ENCODE measurements around the gene NCOA5. TPM values are rescaled to one million over a fixed set of nuclear protein-coding genes. Genes with fewer than 3 reads are reported as not detected.

The NCOA5 gene
- total and polyA plus RNA-seq, 8 donors, result 8.4 to 19.6 (median 12.0) TPM

- FAIRE-seq (no peak), DNase-seq (no peak), ATAC-seq (no peak)
- H3K9me3 ChIP-seq, result no peaks in the 10 kb centered on the region
- no peak overlapping the region for H3K4me3 ChIP-seq
- no peak overlapping the region for H3K27ac ChIP-seq
- no peaks in the 10 kb centered on the region for H3K4me1 ChIP-seq
- WGBS, 2 donors, result 81 to 84% methylated on average over 3 of the region's 3 CpGs
- H3K27me3 ChIP-seq, result no peaks in the 10 kb centered on the region
- intact Hi-C loops (cut with DNase I), result no loop called here
- TF ChIP-seq CTCF (IDR thresholded peaks at IDR 0.05), result no peak
- H3K36me3 ChIP-seq, result peaks cover 0 to 17% (median 6%) of the 10 kb centered on the region in 3 donors
Measured at GRCh38 chr20:46074006-46074405, 15.8 kb downstream of the NCOA5 start.

- Histone ChIP-seq H3K36me3 (peaks cover 0 to 20% (median 6%) of the 10 kb centered on the region in 3 donors), H3K27ac (no peak overlapping the region), H3K9me3 (no peaks in the 10 kb centered on the region), H3K27me3 (no peaks in the 10 kb centered on the region), H3K4me3 (no peak overlapping the region), H3K4me1 (no peaks in the 10 kb centered on the region)
- intact Hi-C loops (cut with DNase I), result no loop called here
- no peak for DNase-seq
- ATAC-seq, result no peak
- 91 to 99% methylated on average over 3 of the region's 3 CpGs for WGBS, 2 donors
- no peak for TF ChIP-seq CTCF (IDR thresholded peaks at IDR 0.05)
- FAIRE-seq, result no peak
Measured at GRCh38 chr20:46073443-46073842, 16.3 kb downstream of the NCOA5 start.

GRCh38 chr20:46073024-46073423 is 16.7 kb downstream of the NCOA5 start:
- Histone ChIP-seq H3K4me1 (no peaks in the 10 kb centered on the region), H3K4me3 (no peak overlapping the region), H3K36me3 (peaks cover under 1 to 20% (median 6%) of the 10 kb centered on the region in 3 donors), H3K27me3 (no peaks in the 10 kb centered on the region), H3K9me3 (no peaks in the 10 kb centered on the region), H3K27ac (no peak overlapping the region)
- DNase-seq, result no peak
- ATAC-seq, result no peak
- no peak for TF ChIP-seq CTCF (IDR thresholded peaks at IDR 0.05)
- FAIRE-seq, result no peak
- 89 to 92% methylated on average over 4 of the region's 4 CpGs for WGBS, 2 donors
- intact Hi-C loops (cut with DNase I), result no loop called here

GRCh38 chr20:46071573-46071972 is 18.2 kb downstream of the NCOA5 start:
- H3K27me3 ChIP-seq, result no peaks in the 10 kb centered on the region
- H3K36me3 ChIP-seq, result peaks cover 8 to 31% (median 13%) of the 10 kb centered on the region in 3 donors
- no peak overlapping the region for H3K27ac ChIP-seq
- H3K9me3 ChIP-seq, result no peaks in the 10 kb centered on the region
- ATAC-seq (no peak), FAIRE-seq (no peak), DNase-seq (no peak)
- H3K4me1 ChIP-seq, result no peaks in the 10 kb centered on the region
- TF ChIP-seq CTCF (IDR thresholded peaks at IDR 0.05), result no peak
- intact Hi-C loops (cut with DNase I), result no loop called here
- H3K4me3 ChIP-seq, result no peak overlapping the region
- 93 to 95% methylated on average over 3 of the region's 3 CpGs for WGBS, 2 donors

GRCh38 chr20:46070215-46070900 is 19.4 kb downstream of the NCOA5 start:
- DNase-seq (no peak), ATAC-seq (no peak), FAIRE-seq (no peak)
- Histone ChIP-seq H3K27me3 (no peaks in the 10 kb centered on the region), H3K4me3 (no peak overlapping the region), H3K36me3 (peaks cover 14 to 43% (median 22%) of the 10 kb centered on the region in 3 donors), H3K4me1 (no peaks in the 10 kb centered on the region), H3K27ac (no peak overlapping the region), H3K9me3 (no peaks in the 10 kb centered on the region)
- intact Hi-C loops (cut with DNase I), result no loop called here
- 94 to 96% methylated on average over 20 of the region's 20 CpGs for WGBS, 2 donors
- no peak for TF ChIP-seq CTCF (IDR thresholded peaks at IDR 0.05)

Measured in pancreas (tissue), 10 donors.